RWPE2 (cell line): Measurements from ENCODE around the gene YIPF5.
A peak's percentile ranks its signal among the peaks of the same experiment; 100 is the strongest.

Source experiments
- ATAC-seq: fragments of 200-7000 bp; cut with Tn5 transposase; 3 replicates; pipeline ENCODE4 v1.9.1; 2021; ENCODE audit warnings: low read depth
- DNase-seq: peaks from one replicate; pipeline ENCODE4 v3.0.0-alpha.2; 2020; ENCODE audit warnings: low spot score
- H3K27ac ChIP-seq: fragments of 450-650 bp; 2 replicates; pipeline ENCODE4 v1.5.1; 2017; ENCODE audit warnings: mild to moderate bottlenecking; ENCODE audit not compliant: poor library complexity, severe bottlenecking
- H3K27me3 ChIP-seq: fragments of 250-450 bp; sonication (Bioruptor Pico); 2 replicates; pipeline ENCODE4 v1.5.1; 2021; ENCODE audit warnings: mild to moderate bottlenecking, moderate library complexity; ENCODE audit not compliant: insufficient read depth, poor library complexity, severe bottlenecking
- H3K36me3 ChIP-seq: fragments of 250-450 bp; sonication (Bioruptor Pico); 2 replicates; pipeline ENCODE4 v1.5.1; 2020; ENCODE audit warnings: low read depth, mild to moderate bottlenecking, moderate library complexity
- H3K4me1 ChIP-seq: fragments of 250-450 bp; sonication (Bioruptor Pico); 2 replicates; pipeline ENCODE4 v1.5.1; 2021; ENCODE audit warnings: mild to moderate bottlenecking, moderate library complexity; ENCODE audit not compliant: insufficient read depth, poor library complexity, severe bottlenecking
- H3K4me3 ChIP-seq: fragments of 250-450 bp; sonication (Bioruptor Pico); 2 replicates; pipeline ENCODE4 v1.5.1; 2021; ENCODE audit warnings: mild to moderate bottlenecking, moderate library complexity; ENCODE audit not compliant: severe bottlenecking
- H3K9me3 ChIP-seq: fragments of 250-450 bp; sonication (Bioruptor Pico); 2 replicates; pipeline ENCODE4 v1.5.1; 2021; ENCODE audit warnings: mild to moderate bottlenecking, moderate library complexity; ENCODE audit not compliant: severe bottlenecking
- CTCF ChIP-seq: fragments of 450-650 bp; IDR thresholded peaks from one replicate; pipeline ENCODE4 v1.5.1; 2017; ENCODE audit warnings: mild to moderate bottlenecking, moderate library complexity; ENCODE audit not compliant: poor library complexity, severe bottlenecking

Gene YIPF5

GRCh38 chr5:144169904-144170275 lies 569 bp downstream of the YIPF5 start:
- Histone ChIP-seq H3K9me3 (no peaks in the 10 kb centered on the region), H3K27me3 (no peaks in the 10 kb centered on the region), H3K4me1 (peaks cover 26% of the 10 kb centered on the region), H3K4me3 (peak overlapping the region; percentile 89), H3K36me3 (peaks cover 51% of the 10 kb centered on the region), H3K27ac (peak overlapping the region; percentile 24)
- TF ChIP-seq CTCF: no peak
- DNase-seq (no peak), ATAC-seq (peak; percentile 1; the same call in 1 of the 3 replicates)

DNA sequence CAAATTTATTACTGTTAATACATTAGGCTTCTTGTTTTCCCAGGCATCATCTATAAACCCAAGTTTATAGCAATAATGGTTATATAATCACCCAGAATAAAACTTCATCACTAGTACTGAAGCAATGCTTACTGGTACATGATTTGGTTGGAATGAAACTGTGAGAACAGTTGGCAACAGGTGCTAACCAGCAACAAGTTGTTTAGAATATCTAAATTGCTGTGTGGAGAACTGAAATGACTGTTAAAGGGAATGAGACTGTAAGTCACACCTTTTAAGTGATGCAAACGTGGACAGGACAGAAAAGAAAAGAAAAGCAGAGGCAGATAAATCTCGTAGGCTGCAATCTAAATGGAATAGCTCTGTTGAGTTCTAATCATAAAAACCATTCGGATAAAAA lies 2.5 kb downstream of the YIPF5 start:
- H3K4me3 ChIP-seq: no peak overlapping the region
- ATAC-seq: no peak
- H3K27me3 ChIP-seq: no peaks in the 10 kb centered on the region
- peaks cover 69% of the 10 kb centered on the region for H3K36me3 ChIP-seq
- no peak overlapping the region for H3K27ac ChIP-seq
- peaks cover 26% of the 10 kb centered on the region for H3K4me1 ChIP-seq
- no peak for TF ChIP-seq CTCF
- no peak for DNase-seq
- H3K9me3 ChIP-seq: no peaks in the 10 kb centered on the region

GRCh38 chr5:144166696-144167095 lies 3.8 kb downstream of the YIPF5 start:
- DNase-seq (no peak), ATAC-seq (no peak)
- Histone ChIP-seq H3K9me3 (no peaks in the 10 kb centered on the region), H3K27ac (no peak overlapping the region), H3K27me3 (no peaks in the 10 kb centered on the region), H3K4me1 (peaks cover 26% of the 10 kb centered on the region), H3K36me3 (peaks cover 82% of the 10 kb centered on the region), H3K4me3 (no peak overlapping the region)
- TF ChIP-seq CTCF: no peak

DNA sequence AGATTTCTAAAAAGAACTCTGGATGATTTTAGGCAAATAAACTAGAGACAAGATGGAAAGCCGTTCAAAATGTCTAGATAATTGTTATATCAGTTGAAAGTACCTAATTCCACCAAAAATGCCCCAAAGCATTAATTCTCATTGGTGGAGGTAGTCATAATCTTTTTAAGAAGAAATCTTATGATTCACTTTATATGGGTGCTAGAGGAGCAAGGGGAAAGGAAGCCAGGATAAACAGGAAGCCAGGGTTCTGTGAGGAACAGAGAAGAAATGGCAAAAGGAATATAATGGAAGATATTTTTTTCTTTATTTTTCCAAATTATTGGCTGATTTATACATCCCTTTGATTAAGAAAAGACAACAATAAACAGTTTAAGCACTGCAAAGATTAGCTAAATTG lies 7.8 kb downstream of the YIPF5 start:
- H3K9me3 ChIP-seq: no peaks in the 10 kb centered on the region
- peaks cover 8% of the 10 kb centered on the region for H3K4me1 ChIP-seq
- H3K27ac ChIP-seq: no peak overlapping the region
- ATAC-seq (no peak), DNase-seq (no peak)
- no peaks in the 10 kb centered on the region for H3K27me3 ChIP-seq
- H3K36me3 ChIP-seq: peaks cover 95% of the 10 kb centered on the region
- no peak overlapping the region for H3K4me3 ChIP-seq
- no peak for TF ChIP-seq CTCF

GRCh38 chr5:144156767-144157171 lies 13.7 kb downstream of the YIPF5 start:
- Histone ChIP-seq H3K9me3 (no peaks in the 10 kb centered on the region), H3K36me3 (peaks cover 38% of the 10 kb centered on the region), H3K4me3 (no peak overlapping the region), H3K27ac (no peak overlapping the region), H3K4me1 (no peaks in the 10 kb centered on the region), H3K27me3 (no peaks in the 10 kb centered on the region)
- TF ChIP-seq CTCF: no peak
- ATAC-seq (0 out of 3 replicates have a peak, but pooled peaks have one; percentile 40), DNase-seq (no peak)
